ENCODE results near the gene SOHLH1. TPM values are rescaled to one million over a fixed set of nuclear protein-coding genes. Genes with fewer than 3 reads are reported as not detected.

The SOHLH1 gene
- not detected in 2 replicates for polyA plus RNA-seq (2011; rRNA removed)
- not detected in 2 replicates for polyA minus RNA-seq (2011; rRNA and poly(A)+ RNA removed)

GRCh38 chr9:135699440-135699839 is at the start of gene SOHLH1:
TSS of gene SOHLH1 (minus strand) at chr9:135699481. CDS start at chr9:135699467, 14 bp downstream.
- Histone ChIP-seq H3K36me3 (ENCODE audit: control insufficient read depth, insufficient read depth, low read length) (no peaks in the 10 kb centered on the region), H3K27me3 (ENCODE audit: control insufficient read depth, insufficient read depth, low read length) (peaks cover 3% of the 10 kb centered on the region; the same call in 1 of the 2 replicates), H3K4me3 (ENCODE audit: low read depth, low read length) (no peak within 1 kb of the TSS)
- POLR2A ChIA-PET = no interaction called here
- no peak for TF ChIP-seq CTCF (IDR thresholded peaks at IDR 0.05; ENCODE audit: insufficient read depth, low read depth, low read length)
- no peak for DNase-seq (ENCODE audit: low read depth)
- CTCF ChIA-PET = no interaction called here

- Histone ChIP-seq H3K4me3 (ENCODE audit: low read depth, low read length) (no peak overlapping the region), H3K27me3 (ENCODE audit: control insufficient read depth, insufficient read depth, low read length) (no peaks in the 10 kb centered on the region), H3K36me3 (ENCODE audit: control insufficient read depth, insufficient read depth, low read length) (no peaks in the 10 kb centered on the region)
- ChIA-PET CTCF (no interaction called here), POLR2A (no interaction called here)
- TF ChIP-seq CTCF (IDR thresholded peaks at IDR 0.05; ENCODE audit: insufficient read depth, low read depth, low read length) = no peak
- no peak for DNase-seq (ENCODE audit: low read depth)
These were observed 49.4 kb upstream of the SOHLH1 start for GRCh38 chr9:135748676-135749075.

- H3K36me3 ChIP-seq (ENCODE audit: control insufficient read depth, insufficient read depth, low read length) = no peaks in the 10 kb centered on the region
- DNase-seq (ENCODE audit: low read depth) = no peak
- no peak for TF ChIP-seq CTCF (IDR thresholded peaks at IDR 0.05; ENCODE audit: insufficient read depth, low read depth, low read length)
- H3K27me3 ChIP-seq (ENCODE audit: control insufficient read depth, insufficient read depth, low read length) = no peaks in the 10 kb centered on the region
- ChIA-PET POLR2A (no interaction called here), CTCF (no interaction called here)
- no peak overlapping the region for H3K4me3 ChIP-seq (ENCODE audit: low read depth, low read length)
These were observed 48.0 kb upstream of the SOHLH1 start for GRCh38 chr9:135747311-135747710.

GRCh38 chr9:135746565-135746964 is 47.3 kb upstream of the SOHLH1 start:
- H3K4me3 ChIP-seq (ENCODE audit: low read depth, low read length) = no peak overlapping the region
- TF ChIP-seq CTCF (IDR thresholded peaks at IDR 0.05; ENCODE audit: insufficient read depth, low read depth, low read length) = no peak
- no peaks in the 10 kb centered on the region for H3K36me3 ChIP-seq (ENCODE audit: control insufficient read depth, insufficient read depth, low read length)
- H3K27me3 ChIP-seq (ENCODE audit: control insufficient read depth, insufficient read depth, low read length) = no peaks in the 10 kb centered on the region
- POLR2A ChIA-PET = no interaction called here
- no peak for DNase-seq (ENCODE audit: low read depth)
- CTCF ChIA-PET = no interaction called here

- TF ChIP-seq CTCF (IDR thresholded peaks at IDR 0.05; ENCODE audit: insufficient read depth, low read depth, low read length) = no peak
- DNase-seq (ENCODE audit: low read depth) = no peak
- no peak overlapping the region for H3K4me3 ChIP-seq (ENCODE audit: low read depth, low read length)
- POLR2A ChIA-PET = no interaction called here
- H3K36me3 ChIP-seq (ENCODE audit: control insufficient read depth, insufficient read depth, low read length) = no peaks in the 10 kb centered on the region
- no peaks in the 10 kb centered on the region for H3K27me3 ChIP-seq (ENCODE audit: control insufficient read depth, insufficient read depth, low read length)
- CTCF ChIA-PET = no interaction called here
These were observed 46.5 kb upstream of the SOHLH1 start for GRCh38 chr9:135745686-135746324.

All from BJ (cell line).